HEK293T (cell line): ENCODE data around the gene LIMS2.

ENCODE experiments used
- CTCF ChIA-PET: fragments of 350-600 bp; formaldehyde crosslinking; extraction: SDS; loops from one replicate; lab custom pipeline; 2021; ENCODE audit warnings: antibody characterized with exemption, inconsistent platforms; lab: Yijun Ruan, JAX
- POLR2A ChIA-PET: fragments of 350-600 bp; formaldehyde crosslinking; extraction: SDS; loops from one replicate; lab custom pipeline; 2020; ENCODE audit warnings: antibody characterized with exemption, inconsistent platforms; lab: Yijun Ruan, JAX
- DNase-seq: peaks from one replicate; pipeline ENCODE4 v3.0.0; 2012; ENCODE audit warnings: mixed read lengths; ENCODE audit errors: extremely low spot score
- ARNT ChIP-seq: fragments of 450-650 bp; IDR thresholded peaks from 2 replicates; pipeline ENCODE4 v1.6.1; 2017; ENCODE audit warnings: mild to moderate bottlenecking
- BHLHE40 ChIP-seq: fragments of 450-650 bp; IDR thresholded peaks from 2 replicates; pipeline ENCODE4 v1.6.1; 2016; ENCODE audit warnings: mild to moderate bottlenecking, moderate library complexity, borderline replicate concordance
- CTBP1 ChIP-seq: fragments of 450-650 bp; IDR thresholded peaks from 2 replicates; pipeline ENCODE4 v1.6.1; 2016; ENCODE audit warnings: borderline replicate concordance
- ELF4 ChIP-seq: fragments of 450-650 bp; IDR thresholded peaks from 2 replicates; pipeline ENCODE4 v1.6.1; 2017; ENCODE audit warnings: antibody characterized with exemption
- FOXA1 ChIP-seq: fragments of 450-650 bp; IDR thresholded peaks from 2 replicates; pipeline ENCODE4 v1.6.1; 2016; ENCODE audit warnings: mild to moderate bottlenecking
- FOXK2 ChIP-seq: fragments of 450-650 bp; IDR thresholded peaks from 2 replicates; pipeline ENCODE4 v1.6.1; 2016; ENCODE audit warnings: mild to moderate bottlenecking
- FOXM1 ChIP-seq: fragments of 450-650 bp; IDR thresholded peaks from 2 replicates; pipeline ENCODE4 v1.6.1; 2017; ENCODE audit warnings: mild to moderate bottlenecking, borderline replicate concordance
- HDGF ChIP-seq: fragments of 450-650 bp; IDR thresholded peaks from 2 replicates; pipeline ENCODE4 v1.6.1; 2017; ENCODE audit warnings: antibody characterized with exemption, borderline replicate concordance
- L3MBTL2 ChIP-seq: fragments of 450-650 bp; conservative IDR thresholded peaks from 2 replicates; pipeline ENCODE4 v1.6.1; 2016; ENCODE audit warnings: mild to moderate bottlenecking
- LEF1 ChIP-seq: fragments of 450-650 bp; IDR thresholded peaks from 2 replicates; pipeline ENCODE4 v1.6.1; 2017; ENCODE audit warnings: mild to moderate bottlenecking, borderline replicate concordance
- NFRKB ChIP-seq: fragments of 450-650 bp; IDR thresholded peaks from 2 replicates; pipeline ENCODE4 v1.6.1; 2016; ENCODE audit warnings: mild to moderate bottlenecking, moderate library complexity
- SP1 ChIP-seq: fragments of 450-650 bp; IDR thresholded peaks from 2 replicates; pipeline ENCODE4 v1.6.1; 2017
- SUZ12 ChIP-seq: fragments of 450-650 bp; IDR thresholded peaks from 2 replicates; pipeline ENCODE4 v1.6.1; 2016; ENCODE audit warnings: mild to moderate bottlenecking
- TARDBP ChIP-seq: fragments of 450-650 bp; IDR thresholded peaks from 2 replicates; pipeline ENCODE4 v1.6.1; 2016
- ZNF384 ChIP-seq: fragments of 450-650 bp; IDR thresholded peaks from 2 replicates; pipeline ENCODE4 v1.6.1; 2016
- TF ChIP-seq, protein P1 (sequence below): fragments of 450-650 bp; IDR thresholded peaks from 2 replicates; pipeline ENCODE4 v1.6.1; 2016

The LIMS2 gene

DNA sequence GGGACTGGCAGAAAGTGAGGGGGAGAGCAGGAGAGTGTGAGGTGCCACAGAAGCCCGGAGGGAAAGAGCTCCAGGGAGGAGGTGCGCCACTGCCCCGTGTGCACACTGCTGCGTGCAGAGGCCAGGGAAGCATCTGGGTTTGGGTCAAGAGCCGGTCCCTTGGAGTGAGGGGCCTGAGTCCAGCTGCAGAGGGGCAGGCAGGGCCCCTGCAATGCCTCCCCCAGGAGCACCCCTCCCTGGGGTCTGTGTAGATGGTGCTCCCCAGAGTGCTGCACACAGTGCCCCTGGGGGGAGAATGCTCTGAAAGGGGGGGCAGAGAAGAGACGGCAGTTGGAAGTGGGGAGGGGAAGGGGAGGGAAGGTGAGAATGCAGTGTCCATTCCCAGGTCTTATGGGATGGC is 3.7 kb upstream of the LIMS2 start:
- no peak for DNase-seq
- POLR2A ChIA-PET: interaction anchor here (1.7 kb wide), 1 partner anchor 152 kb away, joined by 5 read pairs; the partner anchor contains the start of gene IWS1
- TF ChIP-seq NFRKB: no peak
- TF ChIP-seq FOXK2: no peak
- TF ChIP-seq L3MBTL2: no peak
- TF ChIP-seq, protein P1, sequence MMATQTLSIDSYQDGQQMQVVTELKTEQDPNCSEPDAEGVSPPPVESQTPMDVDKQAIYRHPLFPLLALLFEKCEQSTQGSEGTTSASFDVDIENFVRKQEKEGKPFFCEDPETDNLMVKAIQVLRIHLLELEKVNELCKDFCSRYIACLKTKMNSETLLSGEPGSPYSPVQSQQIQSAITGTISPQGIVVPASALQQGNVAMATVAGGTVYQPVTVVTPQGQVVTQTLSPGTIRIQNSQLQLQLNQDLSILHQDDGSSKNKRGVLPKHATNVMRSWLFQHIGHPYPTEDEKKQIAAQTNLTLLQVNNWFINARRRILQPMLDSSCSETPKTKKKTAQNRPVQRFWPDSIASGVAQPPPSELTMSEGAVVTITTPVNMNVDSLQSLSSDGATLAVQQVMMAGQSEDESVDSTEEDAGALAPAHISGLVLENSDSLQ: no peak
- no peak for TF ChIP-seq ZNF384
- no peak for TF ChIP-seq BHLHE40
- no peak for TF ChIP-seq LEF1
- TF ChIP-seq HDGF: no peak
- CTCF ChIA-PET: no interaction called here

DNA sequence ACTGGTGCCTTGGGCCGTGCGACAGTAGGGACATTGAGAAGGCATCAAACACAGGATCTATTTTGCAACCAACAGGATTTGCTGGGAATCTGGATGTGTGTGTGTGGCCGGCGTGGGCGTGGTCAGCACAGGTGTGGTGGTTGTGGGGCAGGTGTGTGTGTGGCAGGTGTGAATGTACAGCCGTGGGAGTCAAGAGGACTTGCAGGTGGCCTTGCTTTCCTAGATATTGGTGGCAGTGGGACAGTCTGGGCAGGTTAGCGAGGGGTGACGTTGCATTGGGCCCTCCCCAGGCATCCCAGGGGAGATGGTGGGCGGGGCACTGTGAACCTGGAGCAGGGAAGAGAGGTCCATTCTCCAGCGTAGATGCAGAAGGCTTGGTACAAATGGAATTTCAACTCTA is 3.2 kb upstream of the LIMS2 start:
- ChIA-PET POLR2A (no interaction called here), CTCF (no interaction called here)
- TF ChIP-seq, protein P1: no peak
- TF ChIP-seq NFRKB (no peak), L3MBTL2 (no peak), ELF4 (no peak), FOXA1 (no peak)
- DNase-seq: no peak

DNA sequence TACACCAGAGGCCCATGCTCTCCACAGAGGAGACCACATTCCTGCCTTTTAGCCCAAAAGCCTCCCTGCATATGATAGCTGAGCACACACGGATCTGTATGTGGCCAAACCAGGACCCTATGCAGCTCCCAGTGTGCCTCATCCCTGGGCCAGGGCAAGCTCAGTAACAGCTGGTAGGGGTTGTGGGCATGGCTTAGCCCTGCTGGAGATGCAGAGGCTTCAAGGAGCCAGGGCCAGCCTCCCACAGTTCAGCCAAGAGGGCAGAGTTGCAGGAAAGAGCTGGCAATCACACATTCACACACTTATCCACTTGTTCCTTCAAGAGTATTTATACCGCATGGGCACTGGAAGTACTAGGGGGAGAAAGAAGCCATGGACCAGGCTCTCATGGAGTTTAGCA is 1.6 kb upstream of the LIMS2 start:
- DNase-seq: no peak
- ChIA-PET CTCF (interaction anchor here (0.8 kb wide), 1 partner anchor 27 kb away, joined by 4 read pairs; no protein-coding TSS in a partner anchor), POLR2A (no interaction called here)
- TF ChIP-seq L3MBTL2: no peak
- no peak for TF ChIP-seq LEF1
- TF ChIP-seq BHLHE40: no peak
- TF ChIP-seq ELF4: no peak
- no peak for TF ChIP-seq SUZ12
- TF ChIP-seq CTBP1: no peak
- no peak for TF ChIP-seq ZNF384
- no peak for TF ChIP-seq FOXM1
- TF ChIP-seq FOXK2: no peak

DNA sequence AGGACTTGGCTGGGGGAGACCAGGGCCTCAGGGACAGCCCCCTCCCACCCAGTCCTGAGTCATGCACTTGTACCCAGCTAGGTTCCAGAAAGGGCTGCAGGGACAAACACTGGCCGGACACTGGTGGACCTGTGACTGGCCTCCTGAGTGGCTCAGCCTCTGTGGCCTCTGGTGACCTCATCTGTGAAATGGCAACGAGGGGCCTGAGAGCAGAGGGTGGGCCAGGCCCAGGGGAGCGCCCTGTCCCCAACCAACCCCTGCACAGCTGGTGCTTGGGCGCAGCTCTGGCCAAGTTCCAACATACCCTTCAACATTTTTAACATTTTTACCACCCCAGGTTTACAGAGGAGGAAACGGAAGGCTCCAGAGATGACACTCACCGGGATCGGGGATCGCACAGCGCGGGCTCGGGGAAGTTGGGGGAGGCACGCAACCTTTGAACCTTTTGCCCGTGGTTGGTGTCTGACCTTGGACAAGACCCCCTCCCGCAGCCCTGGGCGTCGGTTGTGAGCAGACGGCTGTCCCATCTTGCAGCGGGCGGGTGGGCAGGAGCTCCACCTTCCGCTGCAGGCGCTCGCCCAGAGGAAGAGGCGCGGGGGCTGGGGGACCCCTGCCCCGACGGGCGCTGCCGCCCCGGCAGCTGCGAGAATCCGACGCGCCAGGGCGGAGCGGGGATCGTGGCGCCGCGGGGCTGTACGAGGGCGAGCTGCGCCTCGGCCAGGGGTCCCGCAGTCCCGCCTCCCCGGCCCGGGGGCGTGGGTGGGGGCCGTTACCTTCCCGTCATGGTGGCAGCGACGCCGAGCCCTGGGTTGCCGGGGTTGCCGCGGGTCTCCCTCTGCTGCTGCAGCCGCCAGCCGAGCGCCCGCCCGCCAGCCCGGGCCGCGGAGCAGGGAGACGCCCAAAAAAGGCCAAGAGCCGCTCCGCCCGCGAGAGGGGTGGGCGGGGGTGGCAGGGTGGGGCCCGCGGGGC is 805 bp downstream of the LIMS2 start:
- peak; percentile 65 for DNase-seq
- TF ChIP-seq ELF4 (no peak), FOXA1 (no peak), FOXM1 (no peak), LEF1 (no peak), NFRKB (no peak), HDGF (no peak)
- CTCF ChIA-PET: interaction anchor here (0.7 kb wide), 1 partner anchor 83 kb away, joined by 3 read pairs; no protein-coding TSS in a partner anchor
- POLR2A ChIA-PET: interaction anchor here (1.3 kb wide), 1 partner anchor 26 kb away, joined by 3 read pairs; the partner anchor contains the start of gene SFT2D3

DNA sequence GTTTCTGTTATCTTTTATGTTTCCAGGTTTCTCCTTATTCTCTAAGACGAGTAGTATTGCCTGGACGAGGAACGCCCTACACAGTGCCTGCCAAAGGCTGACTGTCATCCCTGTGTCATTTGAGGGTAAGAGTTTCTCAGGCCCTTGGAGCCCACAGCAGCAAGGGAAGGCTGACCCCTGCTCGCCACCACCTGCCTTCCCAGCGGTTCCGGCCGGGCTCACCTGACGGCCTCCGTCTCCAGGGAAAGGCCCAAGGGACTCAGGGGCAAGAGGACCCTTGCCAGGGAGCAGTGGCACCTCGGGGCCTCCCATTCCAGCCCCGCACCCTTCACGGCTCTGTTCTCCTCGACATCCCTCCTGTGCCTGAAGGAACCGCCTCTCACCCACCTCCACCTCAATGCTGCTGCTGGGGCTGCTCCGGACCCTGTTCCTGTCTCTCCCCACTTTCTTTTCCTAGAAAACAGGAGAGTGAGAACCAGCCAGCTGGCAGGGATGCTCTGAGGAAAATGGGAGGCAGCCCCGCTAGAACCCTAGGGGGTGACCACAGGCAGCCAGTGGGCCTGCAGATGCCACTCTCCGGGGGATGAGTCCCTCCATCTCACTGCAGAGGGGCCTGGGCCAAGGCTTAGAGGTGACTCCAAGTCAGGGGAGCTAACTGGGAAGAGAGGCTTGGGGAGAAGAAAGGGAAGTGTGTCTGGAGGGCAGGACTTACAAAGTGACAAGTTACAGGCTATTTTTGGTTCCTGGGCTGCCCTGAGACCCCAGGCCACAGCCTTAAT is 1.9 kb downstream of the LIMS2 start:
- TF ChIP-seq SUZ12: no peak
- TF ChIP-seq NFRKB: no peak
- no peak for TF ChIP-seq TARDBP
- no peak for TF ChIP-seq SP1
- no peak for TF ChIP-seq HDGF
- TF ChIP-seq BHLHE40: no peak
- no peak for TF ChIP-seq L3MBTL2
- TF ChIP-seq FOXA1: no peak
- TF ChIP-seq, protein P1: no peak
- TF ChIP-seq ELF4: no peak
- no peak for TF ChIP-seq ARNT
- no peak for DNase-seq
- ChIA-PET POLR2A (interaction anchor here (1.3 kb wide), 1 partner anchor 27 kb away, joined by 3 read pairs; the partner anchor contains the start of gene SFT2D3), CTCF (no interaction called here)

DNA sequence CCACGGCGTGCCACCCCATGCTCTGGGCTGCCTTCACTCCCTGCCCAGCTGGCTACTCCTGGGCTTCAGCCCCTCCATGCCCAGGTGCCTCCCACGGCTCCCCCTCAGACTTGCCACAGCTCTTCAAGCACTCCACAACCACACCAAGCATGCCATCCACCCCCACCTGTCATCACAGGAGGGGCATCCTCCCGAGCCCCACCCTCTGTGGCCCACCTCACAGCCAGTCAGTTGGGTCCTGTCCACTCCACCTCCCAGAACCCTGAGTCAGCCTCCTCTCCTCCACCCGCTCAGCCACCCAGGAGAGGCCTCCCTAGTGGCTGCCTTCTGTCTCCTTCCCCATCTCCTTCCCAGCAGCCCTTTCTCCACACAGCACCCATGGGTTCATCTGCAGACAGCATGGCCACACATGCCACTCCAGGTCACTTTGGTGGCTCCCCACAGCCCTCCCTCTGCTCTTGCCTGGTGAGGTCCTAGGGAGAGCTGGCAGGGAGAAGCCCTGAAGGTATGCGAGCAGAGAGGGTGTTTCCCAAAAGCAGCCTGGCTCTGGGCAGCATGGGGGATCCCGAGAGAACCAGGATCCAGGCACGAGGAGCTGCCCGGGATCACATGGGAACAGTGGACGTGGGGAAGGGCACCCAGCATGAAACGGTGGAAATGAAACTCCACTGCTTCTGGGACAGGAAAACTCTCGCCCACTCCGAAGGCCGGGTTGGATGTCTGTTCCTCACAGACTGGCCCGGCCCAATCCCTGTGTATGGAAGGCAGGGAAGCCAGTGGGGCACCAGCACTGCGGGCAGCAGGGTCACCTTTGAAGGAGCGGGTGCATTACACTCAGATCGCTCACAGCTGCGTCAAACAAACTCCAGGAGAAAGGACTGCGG is 2.7 kb downstream of the LIMS2 start:
- ChIA-PET CTCF (no interaction called here), POLR2A (no interaction called here)
- no peak for DNase-seq
- no peak for TF ChIP-seq FOXM1
- TF ChIP-seq TARDBP: no peak
- TF ChIP-seq FOXK2: no peak
- no peak for TF ChIP-seq FOXA1
- TF ChIP-seq BHLHE40: no peak
- TF ChIP-seq ARNT: no peak
- no peak for TF ChIP-seq ELF4
- TF ChIP-seq NFRKB: no peak
- no peak for TF ChIP-seq SP1
